Mucosa of rectum (tissue), 2 donors: ENCODE measurements around the gene PPP1R1A.

ENCODE experiments used
- H3K27ac ChIP-seq, 2 donors: one replicate each; pipeline ENCODE4 v1.7.0; 2013; ENCODE audit warnings: inconsistent platforms in 2 of 2, low read depth in 2 of 2, low read length in 2 of 2
- H3K27me3 ChIP-seq, 2 donors: one replicate each; pipeline ENCODE4 v1.7.0; 2013; ENCODE audit warnings: low read length in 2 of 2; ENCODE audit not compliant: control insufficient read depth in 2 of 2, insufficient read depth in 2 of 2
- H3K36me3 ChIP-seq, 2 donors: one replicate each; pipeline ENCODE4 v1.7.0; 2013; ENCODE audit warnings: low read length in 2 of 2; ENCODE audit not compliant: control insufficient read depth in 2 of 2, insufficient read depth in 2 of 2
- H3K4me1 ChIP-seq, 2 donors: one replicate each; pipeline ENCODE4 v1.7.0; 2013; ENCODE audit warnings: low read length in 2 of 2, mild to moderate bottlenecking in 1 of 2; ENCODE audit not compliant: control insufficient read depth in 2 of 2, insufficient read depth in 2 of 2
- H3K4me3 ChIP-seq, 2 donors: one replicate each; pipeline ENCODE4 v1.7.0; 2013; ENCODE audit warnings: low read length in 2 of 2
- H3K9ac ChIP-seq, 2 donors: one replicate each; pipeline ENCODE4 v1.7.0; 2013; ENCODE audit warnings: low read length in 2 of 2, low read depth in 1 of 2, mild to moderate bottlenecking in 1 of 2
- H3K9me3 ChIP-seq, 2 donors: one replicate each; pipeline ENCODE4 v1.7.0; 2013; ENCODE audit warnings: low read length in 2 of 2; ENCODE audit not compliant: control insufficient read depth in 2 of 2
- donor health status: healthy.
- donor health status: Normal muscosa, but diverticular disease.

The PPP1R1A gene

DNA sequence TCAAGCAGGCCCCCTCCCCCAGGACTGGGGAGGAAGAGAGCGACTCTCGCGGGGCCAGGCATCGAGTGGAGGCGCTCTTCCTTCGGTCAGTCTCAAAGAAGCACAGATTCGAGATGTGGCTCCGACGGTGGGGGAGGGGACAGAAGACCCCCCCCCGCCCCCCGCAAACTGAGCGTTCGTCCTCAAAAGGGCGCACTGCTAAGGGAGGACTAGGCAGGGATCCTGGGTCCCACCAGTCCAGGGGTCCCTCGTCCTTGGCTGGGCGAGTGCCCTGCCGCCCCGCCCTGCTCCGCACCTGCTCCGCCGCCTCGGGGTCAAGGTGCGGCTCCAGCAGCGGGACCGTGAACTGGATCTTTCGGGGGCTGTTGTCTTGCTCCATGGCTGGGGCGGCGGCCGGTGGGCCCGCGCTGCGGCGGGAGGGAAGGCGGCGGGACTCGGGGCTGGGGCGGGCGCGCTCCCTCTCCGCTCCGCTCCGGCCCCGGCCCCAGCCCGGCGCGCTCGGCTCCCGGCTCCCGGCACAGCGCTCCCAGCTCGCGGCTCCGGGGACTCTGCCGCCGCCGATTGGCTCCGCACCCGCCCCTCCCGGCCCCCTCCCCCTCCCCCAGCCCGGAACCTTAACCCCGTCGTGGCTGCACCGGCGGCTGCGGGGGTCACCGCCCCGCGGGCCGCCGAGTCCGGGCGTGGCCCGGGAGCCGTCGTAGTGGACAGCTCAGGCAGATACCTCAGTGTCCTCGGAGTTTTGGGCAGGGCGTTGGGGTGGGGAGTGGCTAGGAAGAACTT is at the start of gene PPP1R1A:
TSS of gene PPP1R1A (minus strand) at position 550 of the 780 bp plus-strand sequence. CDS start at position 379, 171 bp downstream.
- H3K4me1 ChIP-seq = peaks cover 0 to 4% of the 10 kb centered on the region in 2 donors
- H3K27me3 ChIP-seq = peaks cover 26 to 29% of the 10 kb centered on the region in 2 donors
- H3K9ac ChIP-seq = peak within 1 kb of the TSS in 1 of 2 donors; percentile 21
- no peak within 1 kb of the TSS for H3K27ac ChIP-seq
- H3K36me3 ChIP-seq = no peaks in the 10 kb centered on the region
- H3K9me3 ChIP-seq = no peaks in the 10 kb centered on the region
- peak within 1 kb of the TSS; percentile 44 to 49 for H3K4me3 ChIP-seq

DNA sequence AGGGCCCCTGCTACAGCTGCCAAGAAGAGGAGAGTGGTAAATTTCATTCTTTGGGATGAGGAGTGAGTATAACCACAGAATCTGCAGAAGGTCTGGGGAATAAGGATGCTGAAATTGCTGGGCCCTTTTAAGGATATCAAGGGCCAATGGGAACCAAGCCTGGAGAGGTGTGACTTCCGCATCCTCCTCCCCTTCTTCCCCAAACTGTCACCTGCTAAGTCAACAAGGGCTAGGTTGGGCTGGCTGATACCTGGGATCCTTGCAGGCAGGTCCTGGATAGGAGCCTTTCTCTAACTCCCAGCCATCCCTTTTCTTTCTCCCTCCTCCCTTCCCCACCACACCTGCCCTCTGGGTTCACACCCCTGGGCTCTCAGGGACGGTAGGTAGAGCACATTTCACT is 46.3 kb upstream of the PPP1R1A start, which contains the start of gene LACRT:
TSS of gene LACRT (minus strand) at position 101 of the 400 bp plus-strand sequence. CDS start at position 47, 54 bp downstream.
- H3K4me3 ChIP-seq = no peak within 1 kb of the TSS

DNA sequence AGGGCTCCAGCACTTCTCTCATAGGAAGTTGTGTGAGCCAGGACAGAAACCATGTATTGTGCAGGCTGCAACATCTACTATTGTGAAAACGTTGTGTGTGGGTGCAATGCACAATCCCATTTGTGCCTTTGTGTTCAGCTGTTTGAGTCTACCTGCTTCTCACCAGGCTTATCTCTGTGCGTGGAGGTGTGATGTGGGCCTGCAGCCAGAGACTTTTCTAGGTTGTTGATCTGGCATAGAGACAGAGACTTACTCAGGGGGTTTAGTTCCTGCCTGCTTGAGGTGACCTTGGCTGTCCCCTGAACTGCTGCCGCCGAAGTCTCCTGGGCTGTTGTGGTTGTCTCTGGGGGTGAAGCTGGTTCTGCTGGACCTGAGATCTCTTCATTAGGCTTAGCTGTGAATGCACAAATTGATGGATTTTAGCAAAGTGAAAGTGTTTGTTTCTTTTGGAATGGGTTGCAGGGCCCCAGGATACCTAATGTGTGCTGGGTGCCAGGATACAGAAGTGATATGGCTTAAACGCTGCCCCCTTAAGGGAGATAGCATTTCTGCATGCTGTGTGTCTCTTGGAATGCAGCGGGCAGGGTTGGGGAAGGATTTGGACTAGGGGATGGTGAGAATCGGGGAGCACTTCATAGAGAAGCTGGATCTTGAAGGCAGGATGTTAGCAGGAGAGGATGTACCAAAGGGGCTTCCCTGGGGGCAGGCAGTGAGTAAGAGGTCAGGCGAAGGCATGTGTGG is 43.7 kb upstream of the PPP1R1A start:
- Histone ChIP-seq H3K4me1 (no peaks in the 10 kb centered on the region), H3K36me3 (no peaks in the 10 kb centered on the region), H3K9me3 (no peaks in the 10 kb centered on the region), H3K27me3 (peaks cover 0 to 3% of the 10 kb centered on the region in 2 donors), H3K4me3 (no peak overlapping the region), H3K27ac (no peak overlapping the region), H3K9ac (no peak overlapping the region)

More for the DNA sequence above, 46.3 kb upstream of the PPP1R1A start, which contains the start of gene LACRT:
- Histone ChIP-seq H3K36me3 (no peaks in the 10 kb centered on the region), H3K4me1 (no peaks in the 10 kb centered on the region), H3K9ac (no peak within 1 kb of the TSS), H3K27me3 (peaks cover 0 to 3% of the 10 kb centered on the region in 2 donors), H3K9me3 (no peaks in the 10 kb centered on the region), H3K27ac (no peak within 1 kb of the TSS)

- Histone ChIP-seq H3K4me3 (no peak overlapping the region), H3K27ac (no peak overlapping the region), H3K4me1 (no peaks in the 10 kb centered on the region), H3K27me3 (peaks cover 0 to 3% of the 10 kb centered on the region in 2 donors), H3K9me3 (no peaks in the 10 kb centered on the region), H3K9ac (no peak overlapping the region), H3K36me3 (no peaks in the 10 kb centered on the region)
Observed at GRCh38 chr12:54631551-54631950, 43.1 kb upstream of the PPP1R1A start.

DNA sequence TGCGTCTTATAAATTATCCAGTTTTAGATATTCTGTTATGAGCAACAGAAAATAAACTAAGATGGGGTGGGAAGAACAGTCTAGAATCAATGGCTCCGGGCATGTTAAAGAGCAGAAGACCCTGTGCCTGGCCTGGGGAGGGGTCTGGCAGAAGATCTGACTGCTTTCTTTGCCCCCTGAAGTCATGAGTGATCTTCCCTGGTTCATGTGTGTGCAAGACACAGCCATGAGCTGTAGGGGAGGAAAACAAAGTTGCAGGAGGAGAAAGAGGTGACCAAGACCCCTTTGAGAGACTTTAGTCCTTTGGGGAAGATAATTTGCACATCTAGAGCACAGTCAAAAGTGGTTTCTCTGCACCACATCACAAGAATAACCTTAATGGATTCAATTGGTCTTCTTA is 41.5 kb upstream of the PPP1R1A start:
- Histone ChIP-seq H3K27me3 (peaks cover 2 to 3% of the 10 kb centered on the region in 2 donors), H3K27ac (no peak overlapping the region), H3K4me3 (no peak overlapping the region), H3K36me3 (no peaks in the 10 kb centered on the region), H3K4me1 (no peaks in the 10 kb centered on the region), H3K9me3 (no peaks in the 10 kb centered on the region), H3K9ac (no peak overlapping the region)

GRCh38 chr12:54628186-54628846 is 39.9 kb upstream of the PPP1R1A start:
- no peak overlapping the region for H3K4me3 ChIP-seq
- H3K27me3 ChIP-seq = peaks cover 2% of the 10 kb centered on the region in 2 donors
- no peaks in the 10 kb centered on the region for H3K36me3 ChIP-seq
- no peak overlapping the region for H3K9ac ChIP-seq
- H3K4me1 ChIP-seq = no peaks in the 10 kb centered on the region
- no peak overlapping the region for H3K27ac ChIP-seq
- no peaks in the 10 kb centered on the region for H3K9me3 ChIP-seq

GRCh38 chr12:54627304-54627703 is 38.8 kb upstream of the PPP1R1A start:
- no peaks in the 10 kb centered on the region for H3K9me3 ChIP-seq
- H3K4me1 ChIP-seq = no peaks in the 10 kb centered on the region
- peaks cover 2 to 4% of the 10 kb centered on the region in 2 donors for H3K27me3 ChIP-seq
- H3K36me3 ChIP-seq = no peaks in the 10 kb centered on the region
- no peak overlapping the region for H3K9ac ChIP-seq
- no peak overlapping the region for H3K4me3 ChIP-seq
- no peak overlapping the region for H3K27ac ChIP-seq

GRCh38 chr12:54625598-54625997 is 37.1 kb upstream of the PPP1R1A start:
- H3K4me3 ChIP-seq = no peak overlapping the region
- no peaks in the 10 kb centered on the region for H3K4me1 ChIP-seq
- no peak overlapping the region for H3K27ac ChIP-seq
- no peaks in the 10 kb centered on the region for H3K9me3 ChIP-seq
- H3K36me3 ChIP-seq = no peaks in the 10 kb centered on the region
- H3K27me3 ChIP-seq = peaks cover 2 to 4% of the 10 kb centered on the region in 2 donors
- H3K9ac ChIP-seq = no peak overlapping the region

- Histone ChIP-seq H3K9me3 (no peaks in the 10 kb centered on the region), H3K4me3 (no peak overlapping the region), H3K27me3 (peaks cover 2 to 4% of the 10 kb centered on the region in 2 donors)
Observed at GRCh38 chr12:54624315-54625279, 36.1 kb upstream of the PPP1R1A start.

More at GRCh38 chr12:54624315-54625279, 36.1 kb upstream of the PPP1R1A start:
- Histone ChIP-seq H3K9ac (no peak overlapping the region), H3K4me1 (no peaks in the 10 kb centered on the region), H3K27ac (no peak overlapping the region), H3K36me3 (no peaks in the 10 kb centered on the region)
